H9 (cell line): ENCODE results near the gene GNG11. TPM values are rescaled to one million over a fixed set of nuclear protein-coding genes. Genes with fewer than 3 reads are reported as not detected.
"Not testable (repeated sequence)": the region's sequence is repeated elsewhere in the genome, so short reads cannot be mapped to it uniquely, and the experiment has no call there.

ENCODE experiments used
- DNase-seq: peaks from one replicate; pipeline ENCODE4 v3.0.0-alpha.2; 2017
- H2AFZ ChIP-seq: one replicate; pipeline ENCODE4 v1.6.1; 2013; ENCODE audit warnings: mild to moderate bottlenecking, low read length, control low read depth, moderate library complexity
- H2AK5ac ChIP-seq: 2 replicates; pipeline ENCODE4 v1.6.1; 2013; ENCODE audit warnings: low read length, control low read depth, mixed read lengths; ENCODE audit not compliant: insufficient read length
- H2BK120ac ChIP-seq: one replicate; pipeline ENCODE4 v1.6.1; 2013; ENCODE audit warnings: low read depth, mild to moderate bottlenecking, low read length, control low read depth, inconsistent platforms; ENCODE audit not compliant: poor library complexity, severe bottlenecking
- H2BK12ac ChIP-seq: 2 replicates; pipeline ENCODE4 v1.6.1; 2013; ENCODE audit warnings: low read length, control low read depth, mixed read lengths, low read depth; ENCODE audit not compliant: insufficient read length
- H2BK15ac ChIP-seq: 2 replicates; pipeline ENCODE4 v1.6.1; 2013; ENCODE audit warnings: low read depth, low read length, control low read depth
- H2BK20ac ChIP-seq: one replicate; pipeline ENCODE4 v1.6.1; 2013; ENCODE audit warnings: low read depth, mild to moderate bottlenecking, low read length, control low read depth, inconsistent platforms; ENCODE audit not compliant: poor library complexity, severe bottlenecking
- H2BK5ac ChIP-seq: 2 replicates; pipeline ENCODE4 v1.6.1; 2013; ENCODE audit warnings: low read length, control low read depth, mixed read lengths; ENCODE audit not compliant: insufficient read length
- H3K14ac ChIP-seq: 2 replicates; pipeline ENCODE4 v1.6.1; 2013; ENCODE audit warnings: low read length, control low read depth; ENCODE audit not compliant: insufficient read depth
- H3K18ac ChIP-seq: 2 replicates; pipeline ENCODE4 v1.6.1; 2013; ENCODE audit warnings: low read depth, mild to moderate bottlenecking, mixed read lengths, low read length, control low read depth; ENCODE audit not compliant: insufficient read length
- H3K23ac ChIP-seq: 2 replicates; pipeline ENCODE4 v1.6.1; 2013; ENCODE audit warnings: low read length, control low read depth, mixed read lengths, low read depth; ENCODE audit not compliant: insufficient read length
- H3K23me2 ChIP-seq: 2 replicates; pipeline ENCODE4 v1.6.1; 2013; ENCODE audit warnings: low read depth, mild to moderate bottlenecking, mixed read lengths, low read length, control low read depth; ENCODE audit not compliant: insufficient read length, poor library complexity, severe bottlenecking
- H3K27ac ChIP-seq: 2 replicates; pipeline ENCODE4 v1.5.1; 2013; ENCODE audit warnings: low read length, control low read depth, mixed read lengths, low read depth; ENCODE audit not compliant: insufficient read length
- H3K27me3 ChIP-seq: 2 replicates; pipeline ENCODE4 v1.6.1; 2013; ENCODE audit warnings: low read length, control low read depth, inconsistent platforms; ENCODE audit not compliant: insufficient read depth
- H3K4ac ChIP-seq: 2 replicates; pipeline ENCODE4 v1.6.1; 2013; ENCODE audit warnings: low read depth, mild to moderate bottlenecking, control low read depth, inconsistent platforms, low read length, moderate library complexity
- H3K4me1 ChIP-seq: 2 replicates; pipeline ENCODE4 v1.6.1; 2013; ENCODE audit warnings: low read length, control low read depth, inconsistent platforms; ENCODE audit not compliant: insufficient read depth
- H3K4me2 ChIP-seq: 2 replicates; pipeline ENCODE4 v1.6.1; 2013; ENCODE audit warnings: low read length, control low read depth, mixed read lengths; ENCODE audit not compliant: insufficient read length, insufficient read depth
- H3K56ac ChIP-seq: 2 replicates; pipeline ENCODE4 v1.6.1; 2013; ENCODE audit warnings: low read depth, mild to moderate bottlenecking, mixed read lengths, low read length, control low read depth; ENCODE audit not compliant: insufficient read length
- H3K79me1 ChIP-seq: 2 replicates; pipeline ENCODE4 v1.6.1; 2013; ENCODE audit warnings: low read depth, mild to moderate bottlenecking, moderate library complexity, low read length, control low read depth, inconsistent platforms; ENCODE audit not compliant: insufficient read depth, poor library complexity, severe bottlenecking
- H3K79me2 ChIP-seq: 2 replicates; pipeline ENCODE4 v1.6.1; 2013; ENCODE audit warnings: low read length, control low read depth, inconsistent platforms; ENCODE audit not compliant: insufficient read depth
- H3K9ac ChIP-seq: 2 replicates; pipeline ENCODE4 v1.6.1; 2013; ENCODE audit warnings: low read length, control low read depth, mixed read lengths; ENCODE audit not compliant: insufficient read length; ENCODE audit errors: extremely low read depth
- H3K9me3 ChIP-seq: one replicate; pipeline ENCODE4 v1.6.1; 2013; ENCODE audit warnings: low read depth, low read length, inconsistent platforms; ENCODE audit not compliant: control insufficient read depth
- H3T11ph ChIP-seq: one replicate; pipeline ENCODE4 v1.6.1; 2013; ENCODE audit warnings: mild to moderate bottlenecking, low read length, control low read depth, inconsistent platforms
- H4K20me1 ChIP-seq: one replicate; pipeline ENCODE4 v1.6.1; 2013; ENCODE audit not compliant: control insufficient read depth, insufficient read length, insufficient read depth
- H4K5ac ChIP-seq: 2 replicates; pipeline ENCODE4 v1.6.1; 2013; ENCODE audit warnings: low read depth, mild to moderate bottlenecking, mixed read lengths, low read length, control low read depth; ENCODE audit not compliant: insufficient read length
- H4K8ac ChIP-seq: replicated peaks from 2 replicates; pipeline ENCODE4 v1.6.1; 2013; ENCODE audit warnings: low read length, control low read depth, mixed read lengths, low read depth; ENCODE audit not compliant: insufficient read length
- H4K91ac ChIP-seq: 2 replicates; pipeline ENCODE4 v1.6.1; 2013; ENCODE audit warnings: low read depth, mild to moderate bottlenecking, moderate library complexity, mixed read lengths, low read length, control low read depth; ENCODE audit not compliant: insufficient read length
- H3K27ac Mint-ChIP-seq, 3 experiments: 2 replicates in 2 of 3; 3 replicates in 1 of 3; pipeline ENCODE4 v1.8.0; 2020 to 2021; ENCODE audit warnings: mixed read lengths in 3 of 3, mild to moderate bottlenecking in 1 of 3, moderate library complexity in 1 of 3
- H3K27me3 Mint-ChIP-seq: 2 replicates; pipeline ENCODE4 v1.8.0; 2021; ENCODE audit warnings: low read depth, mild to moderate bottlenecking, moderate library complexity, mixed read lengths
- H3K36me3 Mint-ChIP-seq, 3 experiments: 2 replicates in 2 of 3; 3 replicates in 1 of 3; pipeline ENCODE4 v1.8.0; 2020 to 2021; ENCODE audit warnings: low read depth in 3 of 3, mixed read lengths in 3 of 3; ENCODE audit not compliant: insufficient read depth in 1 of 3
- H3K4me1 Mint-ChIP-seq, 2 experiments: 2 replicates each; pipeline ENCODE4 v1.8.0; 2020; ENCODE audit warnings: mixed read lengths in 2 of 2
- H3K4me3 Mint-ChIP-seq, 2 experiments: 2 replicates in 1 of 2; 3 replicates in 1 of 2; pipeline ENCODE4 v1.8.0; 2020 to 2021; ENCODE audit warnings: mild to moderate bottlenecking in 2 of 2, mixed read lengths in 2 of 2, moderate library complexity in 1 of 2
- H3K9me3 Mint-ChIP-seq, 2 experiments: 2 replicates in 1 of 2; 3 replicates in 1 of 2; pipeline ENCODE4 v1.8.0; 2020; ENCODE audit warnings: mild to moderate bottlenecking in 2 of 2, mixed read lengths in 2 of 2, moderate library complexity in 1 of 2
- CTCF ChIP-seq: fragments of 200-600 bp; sonication (generic); conservative IDR thresholded peaks from 3 replicates; pipeline ENCODE4 v1.8.0; 2021; ENCODE audit warnings: antibody characterized with exemption, mild to moderate bottlenecking
- WGBS: extraction: QIAGEN DNeasy Blood & Tissue Kit; methylation state at CpG from one replicate; pipeline ENCODE4 v1.1.7; 2013; ENCODE audit warnings: missing lambda C conversion rate, low lambda C conversion rate, mixed read lengths; ENCODE audit not compliant: insufficient read length; ENCODE audit errors: extremely low coverage; 5-methylcytosine and 5-hydroxymethylcytosine counted together
- total RNA-seq: library from RNA; stranded (reverse); gene quantifications from 2 replicates; pipeline ENCODE4 v1.2.1, GENCODE V29; 2021

The GNG11 gene
- total RNA-seq, 1 experiment from 2014 or later, result 0.68 TPM

- WGBS, result no CpG with 5 or more reads among the region's 7 CpGs
- H2AFZ ChIP-seq, result no peak overlapping the region
Measured at GRCh38 chr7:93914581-93915066, 6.9 kb upstream of the GNG11 start.

GRCh38 chr7:93915206-93915842, 6.2 kb upstream of the GNG11 start:
- not testable (repeated sequence) for H3K9me3 ChIP-seq, H2BK20ac ChIP-seq

More at GRCh38 chr7:93914581-93915066, 6.9 kb upstream of the GNG11 start:
- no peaks in the 10 kb centered on the region; a peak in 1 of 4 replicates for H3K4me1 Mint-ChIP-seq
- no peak overlapping the region for H2BK5ac ChIP-seq
- H3K23ac ChIP-seq, result no peak overlapping the region
- H4K5ac ChIP-seq, result no peak overlapping the region
- H3K27ac Mint-ChIP-seq, result peak overlapping the region in 1 of 3 experiments; percentile 75; a peak in 1 of 7 replicates
- H3K23me2 ChIP-seq, result no peaks in the 10 kb centered on the region
- no peak overlapping the region for H4K91ac ChIP-seq
- H3K56ac ChIP-seq, result no peak overlapping the region
- H3K4me3 Mint-ChIP-seq, result no peak overlapping the region
- H2BK15ac ChIP-seq, result no peak overlapping the region
- no peak overlapping the region for H3K18ac ChIP-seq
- H4K8ac ChIP-seq, result no peak overlapping the region
- H3T11ph ChIP-seq, result no peak overlapping the region
- no peak overlapping the region for H3K9ac ChIP-seq
- H2BK12ac ChIP-seq, result no peak overlapping the region
- H3K9me3 ChIP-seq, result no peaks in the 10 kb centered on the region
- no peak for TF ChIP-seq CTCF
- no peak overlapping the region for H3K4ac ChIP-seq
- no peaks in the 10 kb centered on the region for H3K27me3 ChIP-seq
- H4K20me1 ChIP-seq, result no peaks in the 10 kb centered on the region
- no peaks in the 10 kb centered on the region for H3K79me2 ChIP-seq
- no peak overlapping the region for H3K14ac ChIP-seq
- no peak overlapping the region for H2BK120ac ChIP-seq
- no peak overlapping the region for H3K4me2 ChIP-seq
- no peaks in the 10 kb centered on the region for H3K4me1 ChIP-seq
- DNase-seq, result no peak
- H3K36me3 Mint-ChIP-seq, result no peaks in the 10 kb centered on the region
- H3K27me3 Mint-ChIP-seq, result no peaks in the 10 kb centered on the region; the same call in 1 of the 2 replicates
- no peaks in the 10 kb centered on the region for H3K79me1 ChIP-seq
- no peak overlapping the region for H2BK20ac ChIP-seq
- no peaks in the 10 kb centered on the region for H3K9me3 Mint-ChIP-seq
- no peak overlapping the region for H3K27ac ChIP-seq
- no peak overlapping the region for H2AK5ac ChIP-seq

More at GRCh38 chr7:93915206-93915842, 6.2 kb upstream of the GNG11 start:
- not testable (repeated sequence) for H3K27ac ChIP-seq, H3K27me3 ChIP-seq, H4K91ac ChIP-seq, H3K18ac ChIP-seq, H2AFZ ChIP-seq, H3K23me2 ChIP-seq, H3K14ac ChIP-seq, H3K79me1 ChIP-seq, H3K4me3 Mint-ChIP-seq, H3K27me3 Mint-ChIP-seq, H3K23ac ChIP-seq, H2BK5ac ChIP-seq, H2BK12ac ChIP-seq, H3K4ac ChIP-seq, H4K8ac ChIP-seq, H3K9ac ChIP-seq, H3T11ph ChIP-seq, H4K20me1 ChIP-seq, H3K4me1 ChIP-seq, H3K9me3 Mint-ChIP-seq, H3K36me3 Mint-ChIP-seq, H3K56ac ChIP-seq, H2BK15ac ChIP-seq, H2AK5ac ChIP-seq, DNase-seq, H4K5ac ChIP-seq, H3K79me2 ChIP-seq, H2BK120ac ChIP-seq, H3K4me2 ChIP-seq, H3K4me1 Mint-ChIP-seq, H3K27ac Mint-ChIP-seq
- no CpG with 5 or more reads among the region's 3 CpGs for WGBS
